Esophagus muscularis mucosa (tissue), 3 donors: Measurements from ENCODE around the gene SPATA18.

ENCODE experiments used
- POLR2A ChIP-seq: fragments of 450-650 bp; IDR thresholded peaks from one replicate; pipeline ENCODE4 v1.6.1; 2017; ENCODE audit warnings: antibody characterized with exemption, moderate library complexity, mild to moderate bottlenecking, low read depth
- POLR2AphosphoS5 ChIP-seq, 2 donors: sonication (generic); formaldehyde crosslinking; IDR thresholded peaks; one replicate each; pipeline ENCODE4 v1.6.1; 2017; ENCODE audit warnings: antibody characterized with exemption in 2 of 2
- TF ChIP-seq, protein P1 (sequence below), 3 experiments: fragments of 200-600 bp in 2 of 3; fragments of 450-650 bp in 1 of 3; sonication (generic) in 2 of 3; IDR thresholded peaks; one replicate each; pipeline ENCODE4 v1.5.1; 2017 to 2019; ENCODE audit warnings: antibody characterized with exemption in 3 of 3, mild to moderate bottlenecking in 2 of 3, moderate library complexity in 1 of 3

DNA sequence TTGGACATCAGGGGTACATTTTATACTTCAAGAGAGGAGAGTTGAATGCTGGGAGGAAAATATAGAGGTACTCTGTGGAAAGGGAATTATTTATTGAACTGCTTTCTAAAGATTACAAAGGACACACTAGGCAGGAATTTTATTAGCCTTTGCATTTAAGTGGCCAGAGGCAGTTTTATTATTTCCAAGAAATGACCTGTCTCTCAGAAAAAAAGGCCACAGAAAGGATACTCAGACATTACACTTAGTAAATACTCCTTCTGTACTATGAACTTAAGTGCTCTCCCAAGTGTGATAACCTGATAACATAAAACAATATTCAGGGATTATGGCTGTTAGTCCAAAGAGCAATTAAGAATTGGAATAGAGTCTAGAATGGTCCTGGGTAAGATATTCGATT, 38.5 kb upstream of the SPATA18 start:
- TF ChIP-seq, protein P1, sequence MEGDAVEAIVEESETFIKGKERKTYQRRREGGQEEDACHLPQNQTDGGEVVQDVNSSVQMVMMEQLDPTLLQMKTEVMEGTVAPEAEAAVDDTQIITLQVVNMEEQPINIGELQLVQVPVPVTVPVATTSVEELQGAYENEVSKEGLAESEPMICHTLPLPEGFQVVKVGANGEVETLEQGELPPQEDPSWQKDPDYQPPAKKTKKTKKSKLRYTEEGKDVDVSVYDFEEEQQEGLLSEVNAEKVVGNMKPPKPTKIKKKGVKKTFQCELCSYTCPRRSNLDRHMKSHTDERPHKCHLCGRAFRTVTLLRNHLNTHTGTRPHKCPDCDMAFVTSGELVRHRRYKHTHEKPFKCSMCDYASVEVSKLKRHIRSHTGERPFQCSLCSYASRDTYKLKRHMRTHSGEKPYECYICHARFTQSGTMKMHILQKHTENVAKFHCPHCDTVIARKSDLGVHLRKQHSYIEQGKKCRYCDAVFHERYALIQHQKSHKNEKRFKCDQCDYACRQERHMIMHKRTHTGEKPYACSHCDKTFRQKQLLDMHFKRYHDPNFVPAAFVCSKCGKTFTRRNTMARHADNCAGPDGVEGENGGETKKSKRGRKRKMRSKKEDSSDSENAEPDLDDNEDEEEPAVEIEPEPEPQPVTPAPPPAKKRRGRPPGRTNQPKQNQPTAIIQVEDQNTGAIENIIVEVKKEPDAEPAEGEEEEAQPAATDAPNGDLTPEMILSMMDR (IDR thresholded peaks at IDR 0.05), result no peak
- TF ChIP-seq POLR2AphosphoS5 (IDR thresholded peaks at IDR 0.05) (no peak), POLR2A (no peak)
